Skeletal muscle satellite cell (primary cell): ENCODE data around the gene COQ8B.

Experiments
- H3K27me3 ChIP-seq: 2 replicates; pipeline ENCODE4 v1.7.0; 2013; ENCODE audit warnings: low read length; ENCODE audit not compliant: control insufficient read depth, insufficient read depth
- H3K36me3 ChIP-seq: 2 replicates; pipeline ENCODE4 v1.7.0; 2013; ENCODE audit warnings: mild to moderate bottlenecking, control low read depth, low read length; ENCODE audit not compliant: insufficient read depth
- H3K4me1 ChIP-seq: 2 replicates; pipeline ENCODE4 v1.7.0; 2013; ENCODE audit warnings: low read length; ENCODE audit not compliant: control insufficient read depth, insufficient read depth
- H3K4me2 ChIP-seq: 2 replicates; pipeline ENCODE4 v1.7.0; 2013; ENCODE audit warnings: mild to moderate bottlenecking, low read length
- H3K4me3 ChIP-seq: 2 replicates; pipeline ENCODE4 v1.7.0; 2013; ENCODE audit warnings: low read length
- H3K9ac ChIP-seq: 2 replicates; pipeline ENCODE4 v1.7.0; 2013; ENCODE audit warnings: mild to moderate bottlenecking, low read depth, low read length, moderate library complexity
- H3K9me3 ChIP-seq: replicated peaks from 2 replicates; pipeline ENCODE4 v1.7.0; 2013; ENCODE audit warnings: mild to moderate bottlenecking, control low read depth, low read length

Gene COQ8B

DNA sequence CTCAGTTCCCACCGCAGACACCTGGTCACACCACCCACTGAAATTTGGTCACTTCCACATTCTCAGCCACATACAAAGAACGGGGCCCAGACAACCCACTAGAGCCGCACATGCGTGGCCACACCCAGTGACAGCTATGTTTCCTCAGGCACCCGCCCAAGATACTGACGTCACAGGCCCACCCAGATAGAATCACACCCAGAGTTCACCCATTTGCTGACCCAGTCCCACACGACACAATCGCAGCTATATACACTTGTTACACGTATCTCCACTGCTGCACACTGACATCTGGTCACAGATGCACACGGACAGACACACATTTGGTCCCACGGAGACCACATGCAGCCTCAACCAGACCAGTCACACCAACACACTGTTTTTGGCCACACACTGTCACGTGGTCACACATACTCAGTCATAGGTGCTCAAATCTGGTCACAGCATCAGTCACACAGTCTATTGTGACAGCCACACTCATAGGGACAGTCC is 29.1 kb downstream of the COQ8B start:
- peak overlapping the region; percentile 96 for H3K4me2 ChIP-seq
- no peak overlapping the region for H3K9ac ChIP-seq
- peaks cover 36% of the 10 kb centered on the region for H3K36me3 ChIP-seq
- peak overlapping the region; percentile 78 for H3K4me3 ChIP-seq
- peaks cover 38% of the 10 kb centered on the region for H3K4me1 ChIP-seq
- H3K9me3 ChIP-seq = no peaks in the 10 kb centered on the region
- H3K27me3 ChIP-seq = no peaks in the 10 kb centered on the region

DNA sequence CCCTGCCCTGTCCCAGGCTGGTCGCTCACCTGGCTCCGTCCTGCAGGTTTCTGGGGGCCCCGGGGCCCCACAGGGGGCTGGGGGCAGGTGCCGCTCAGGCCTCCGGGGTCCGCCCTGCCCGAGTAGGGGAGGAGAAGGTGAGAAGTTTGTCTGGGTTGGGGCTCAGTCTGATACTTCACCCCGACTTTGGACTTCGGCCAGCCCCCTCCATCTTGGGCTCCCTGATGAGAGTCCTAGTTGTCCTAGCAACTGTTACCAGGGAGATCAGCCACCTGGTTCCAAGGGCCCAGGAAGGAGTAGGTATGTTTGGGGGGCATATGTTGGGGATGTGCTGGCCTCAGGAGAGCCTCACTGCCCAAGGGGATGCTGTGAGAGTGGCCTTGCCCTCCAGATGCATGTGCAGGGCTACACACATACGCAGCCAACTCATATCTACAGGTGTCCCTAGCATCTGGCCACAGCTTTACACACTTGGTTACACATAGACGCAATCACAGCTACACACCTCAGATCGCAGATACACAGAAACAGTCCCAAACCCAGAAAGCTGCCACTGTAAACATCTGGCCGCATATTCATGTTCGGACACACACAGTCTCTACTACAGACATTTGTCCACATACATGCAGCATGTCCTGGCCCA is 29.7 kb downstream of the COQ8B start:
- H3K9ac ChIP-seq = no peak overlapping the region
- H3K4me1 ChIP-seq = peaks cover 37% of the 10 kb centered on the region
- H3K4me3 ChIP-seq = peak overlapping the region; percentile 22
- peak overlapping the region; percentile 96 for H3K4me2 ChIP-seq
- peaks cover 41% of the 10 kb centered on the region for H3K36me3 ChIP-seq
- no peaks in the 10 kb centered on the region for H3K9me3 ChIP-seq
- H3K27me3 ChIP-seq = no peaks in the 10 kb centered on the region

DNA sequence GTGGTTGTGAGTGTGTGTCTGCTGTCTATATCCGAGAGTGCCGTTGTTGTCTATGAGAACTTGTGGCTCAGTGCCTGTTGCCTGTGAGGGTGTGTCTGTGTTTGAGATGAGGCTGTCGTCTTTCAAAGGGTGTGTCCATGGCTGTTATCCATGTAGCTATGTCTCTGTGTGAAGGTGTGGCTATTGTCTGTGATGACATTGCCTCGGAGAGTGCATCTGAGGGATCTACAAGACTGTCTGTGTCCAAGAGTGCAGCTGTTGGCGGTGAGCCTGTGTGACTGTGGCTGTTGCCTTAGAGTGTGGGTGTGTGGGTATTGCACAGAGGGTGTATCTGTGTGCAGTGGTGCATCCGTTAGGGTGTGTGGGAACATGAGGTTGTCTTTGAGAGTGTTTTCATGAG is 31.1 kb downstream of the COQ8B start:
- Histone ChIP-seq H3K9ac (no peak overlapping the region), H3K4me2 (no peak overlapping the region), H3K4me1 (peaks cover 23% of the 10 kb centered on the region), H3K4me3 (no peak overlapping the region), H3K9me3 (no peaks in the 10 kb centered on the region), H3K27me3 (no peaks in the 10 kb centered on the region), H3K36me3 (peaks cover 48% of the 10 kb centered on the region)

DNA sequence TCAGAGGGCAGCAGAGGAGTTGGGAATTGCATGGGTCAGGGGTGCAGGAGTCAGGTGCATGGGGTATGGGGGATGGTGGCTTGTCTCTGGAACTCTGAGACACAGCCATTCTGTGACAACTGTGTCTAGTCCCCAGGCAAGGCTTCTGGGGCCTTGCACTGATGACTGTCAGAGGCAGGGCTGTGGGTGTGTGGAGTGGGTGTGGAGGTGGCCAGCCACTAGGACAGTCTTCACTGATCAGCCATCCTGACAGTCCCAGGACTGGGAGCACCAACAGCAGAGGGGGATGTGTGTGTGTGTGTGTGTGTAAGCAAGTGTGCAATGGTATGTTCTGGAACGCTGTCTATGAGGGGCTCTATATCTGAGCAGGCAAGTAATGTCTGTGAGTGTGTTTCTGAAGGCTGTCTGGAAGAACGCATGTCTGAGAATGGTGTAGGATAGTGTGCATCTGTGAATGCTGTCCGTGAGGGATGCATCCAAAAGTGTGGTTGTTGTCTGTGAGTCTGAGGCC is 31.6 kb downstream of the COQ8B start:
- H3K9ac ChIP-seq = no peak overlapping the region
- peaks cover 48% of the 10 kb centered on the region for H3K36me3 ChIP-seq
- no peak overlapping the region for H3K4me3 ChIP-seq

DNA sequence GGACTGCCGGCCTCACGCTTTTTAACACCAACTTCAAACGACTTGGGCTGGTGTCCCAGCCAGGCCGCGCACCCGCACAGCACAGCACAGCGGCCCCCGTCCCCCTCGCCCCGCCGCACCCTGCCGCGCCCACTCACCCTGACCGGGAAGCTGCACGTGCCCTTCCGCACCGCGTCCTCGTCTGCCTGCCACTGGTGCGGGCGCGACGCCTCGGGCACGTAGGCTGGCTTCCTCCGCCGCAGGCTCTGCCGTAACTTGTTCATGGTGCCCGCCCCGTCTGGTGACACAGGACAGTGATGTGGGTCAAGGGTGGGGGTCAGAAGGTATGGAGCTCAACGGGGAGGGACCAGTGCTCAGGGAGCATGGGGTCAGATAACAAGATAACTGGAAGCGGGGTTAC is 32.4 kb downstream of the COQ8B start:
- no peak overlapping the region for H3K4me3 ChIP-seq
- H3K4me2 ChIP-seq = no peak overlapping the region
- H3K4me1 ChIP-seq = peaks cover 23% of the 10 kb centered on the region
- peaks cover 48% of the 10 kb centered on the region for H3K36me3 ChIP-seq
- H3K27me3 ChIP-seq = no peaks in the 10 kb centered on the region
- H3K9ac ChIP-seq = no peak overlapping the region
- no peaks in the 10 kb centered on the region for H3K9me3 ChIP-seq

More for the DNA sequence above, 31.6 kb downstream of the COQ8B start:
- no peak overlapping the region for H3K4me2 ChIP-seq
- peaks cover 23% of the 10 kb centered on the region for H3K4me1 ChIP-seq
- no peaks in the 10 kb centered on the region for H3K9me3 ChIP-seq
- H3K27me3 ChIP-seq = no peaks in the 10 kb centered on the region

DNA sequence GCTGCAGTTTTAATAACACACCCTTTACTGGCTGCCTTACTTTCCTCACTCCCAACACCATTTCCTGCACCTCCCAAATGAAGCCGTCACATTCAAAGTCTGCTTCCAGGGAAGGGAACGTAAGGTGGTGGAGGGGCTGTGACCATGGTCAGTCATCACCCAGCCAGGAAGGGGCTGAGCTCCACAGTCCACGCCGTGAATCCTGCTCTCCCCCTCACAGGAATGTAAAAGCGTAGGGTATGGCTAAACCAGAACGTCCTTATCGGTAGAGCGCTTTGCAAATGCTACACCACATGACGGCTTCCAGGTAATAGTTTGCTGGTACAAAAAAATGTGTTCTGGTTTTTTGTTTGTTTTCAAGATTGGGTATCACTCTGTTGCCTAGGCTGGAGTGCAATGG is 33.2 kb downstream of the COQ8B start:
- Histone ChIP-seq H3K9ac (no peak overlapping the region), H3K4me2 (no peak overlapping the region), H3K36me3 (peaks cover 56% of the 10 kb centered on the region), H3K9me3 (no peaks in the 10 kb centered on the region), H3K4me3 (no peak overlapping the region), H3K27me3 (no peaks in the 10 kb centered on the region), H3K4me1 (peaks cover 15% of the 10 kb centered on the region)

DNA sequence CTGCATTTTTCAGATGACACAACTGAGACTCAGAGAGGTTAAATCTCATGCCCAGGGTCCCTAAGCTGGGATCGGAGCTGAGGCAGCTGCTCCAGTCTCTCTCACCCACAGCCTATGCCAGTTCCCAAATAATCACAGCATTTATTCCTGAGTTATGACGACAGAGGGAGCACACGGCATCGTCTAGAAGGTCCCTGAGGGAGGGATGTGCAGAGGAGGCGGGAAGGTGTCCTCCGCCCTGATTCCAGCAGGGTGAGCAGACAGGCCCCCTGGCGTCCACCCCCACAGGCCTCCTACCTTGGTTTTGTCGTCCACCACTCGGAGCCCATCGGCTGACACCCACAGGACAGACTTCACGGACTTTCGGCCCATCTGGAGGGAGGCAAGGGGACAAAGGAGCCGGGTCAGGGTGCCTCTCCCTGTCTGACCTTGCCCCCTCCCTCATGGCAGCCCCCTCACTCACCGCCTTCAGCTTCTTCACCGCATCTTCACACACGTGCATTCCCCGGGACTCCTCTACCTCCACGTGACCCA is 34.2 kb downstream of the COQ8B start:
- H3K4me1 ChIP-seq = peaks cover 5% of the 10 kb centered on the region
- H3K36me3 ChIP-seq = peaks cover 65% of the 10 kb centered on the region
- no peak overlapping the region for H3K9ac ChIP-seq
- H3K4me2 ChIP-seq = no peak overlapping the region
- H3K27me3 ChIP-seq = no peaks in the 10 kb centered on the region
- no peak overlapping the region for H3K4me3 ChIP-seq
- no peaks in the 10 kb centered on the region for H3K9me3 ChIP-seq

DNA sequence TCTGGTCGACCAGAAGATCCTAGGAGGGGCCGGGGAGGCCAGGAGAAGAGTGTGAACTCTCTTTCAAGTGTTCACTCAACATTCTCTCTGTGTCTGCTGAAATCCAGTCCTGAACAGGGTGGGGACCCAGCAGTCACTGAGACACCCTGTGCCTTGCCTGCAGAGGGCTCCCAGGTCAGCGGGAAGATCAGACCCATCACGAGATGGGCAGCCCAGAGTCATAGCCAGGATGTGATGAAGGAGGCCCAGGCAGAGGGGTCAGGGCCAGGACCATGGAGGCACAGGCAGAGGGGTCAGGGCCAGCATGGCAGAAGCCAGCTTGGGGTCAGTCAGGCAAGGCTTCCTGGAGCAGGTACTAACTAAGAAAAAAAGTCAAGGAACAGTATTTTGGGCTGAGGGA is 35.6 kb downstream of the COQ8B start:
- Histone ChIP-seq H3K4me3 (no peak overlapping the region), H3K9me3 (no peaks in the 10 kb centered on the region), H3K36me3 (peaks cover 69% of the 10 kb centered on the region), H3K4me1 (no peaks in the 10 kb centered on the region), H3K27me3 (no peaks in the 10 kb centered on the region), H3K4me2 (no peak overlapping the region), H3K9ac (no peak overlapping the region)

DNA sequence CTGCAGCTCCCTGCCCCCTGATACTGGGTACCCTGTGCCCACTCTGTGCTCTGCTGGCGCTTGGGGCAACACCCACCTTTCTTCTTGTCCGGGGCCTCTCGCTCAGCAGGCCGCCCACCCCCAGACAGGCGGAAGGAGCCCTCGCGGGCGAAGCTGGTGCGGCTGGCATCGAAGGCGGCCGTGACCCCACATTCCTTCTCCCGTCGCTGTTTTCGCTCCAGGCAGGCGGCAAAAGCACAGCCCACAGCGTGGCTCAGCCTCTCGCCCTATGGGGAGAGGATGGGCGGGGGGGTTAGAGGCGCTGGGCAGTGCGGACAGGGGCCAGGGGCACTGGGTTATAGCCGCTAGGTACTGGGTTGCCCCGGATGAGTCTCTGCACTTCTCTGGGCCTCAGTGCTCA is 39.5 kb downstream of the COQ8B start:
- Histone ChIP-seq H3K4me1 (peaks cover 4% of the 10 kb centered on the region), H3K4me2 (no peak overlapping the region), H3K36me3 (peaks cover 72% of the 10 kb centered on the region), H3K9me3 (no peaks in the 10 kb centered on the region), H3K9ac (no peak overlapping the region), H3K4me3 (no peak overlapping the region), H3K27me3 (no peaks in the 10 kb centered on the region)

DNA sequence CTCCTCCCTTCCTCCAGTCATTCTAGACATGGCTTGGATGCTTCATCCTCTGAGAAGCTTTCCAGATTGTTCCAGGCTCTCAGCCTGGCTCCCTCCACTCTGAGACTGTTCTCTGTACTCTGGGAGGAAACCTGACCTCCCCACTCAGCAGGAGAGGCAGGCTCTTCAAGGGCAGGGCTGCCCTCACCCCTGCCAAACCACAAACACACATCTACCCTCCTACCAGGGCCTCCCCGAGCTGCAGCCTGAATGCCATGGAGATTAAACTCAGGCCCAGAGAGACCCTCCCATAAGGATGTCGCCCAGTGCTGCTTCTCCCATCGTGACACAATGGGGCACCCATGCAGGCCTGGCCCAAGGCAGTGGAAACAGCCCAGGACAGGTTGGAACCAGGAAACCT is 42.4 kb downstream of the COQ8B start:
- peaks cover 86% of the 10 kb centered on the region for H3K36me3 ChIP-seq

DNA sequence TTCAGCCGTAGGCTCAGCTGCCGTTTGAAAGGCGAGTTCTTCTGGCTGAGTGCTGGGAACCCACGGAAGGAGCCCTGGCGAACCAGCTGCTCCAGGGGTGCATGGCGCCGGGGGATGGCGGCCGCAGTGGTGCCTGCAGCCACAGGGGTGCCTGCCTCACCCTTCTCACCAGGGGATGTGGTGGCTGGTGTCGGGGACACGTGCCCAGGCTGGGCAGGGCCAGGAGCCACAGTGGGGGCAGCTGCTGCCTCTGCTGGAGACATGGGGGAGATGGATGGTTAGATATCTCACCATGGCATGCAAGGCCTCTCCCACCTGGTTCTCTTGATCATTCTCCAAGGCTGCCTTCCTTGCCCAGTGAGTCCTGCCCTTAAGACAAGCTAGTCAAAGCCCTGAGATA is 43.3 kb downstream of the COQ8B start:
- Histone ChIP-seq H3K27me3 (no peaks in the 10 kb centered on the region), H3K9ac (no peak overlapping the region), H3K4me2 (no peak overlapping the region), H3K9me3 (no peaks in the 10 kb centered on the region), H3K36me3 (peaks cover 87% of the 10 kb centered on the region), H3K4me1 (peaks cover 4% of the 10 kb centered on the region), H3K4me3 (no peak overlapping the region)

More for the DNA sequence above, 42.4 kb downstream of the COQ8B start:
- Histone ChIP-seq H3K4me1 (peaks cover 4% of the 10 kb centered on the region), H3K27me3 (no peaks in the 10 kb centered on the region), H3K9me3 (no peaks in the 10 kb centered on the region), H3K4me3 (no peak overlapping the region), H3K4me2 (no peak overlapping the region), H3K9ac (no peak overlapping the region)
